HepG2 (cell line): Measurements from ENCODE around the gene PGAP3. TPM values are rescaled to one million over a fixed set of nuclear protein-coding genes. Genes with fewer than 3 reads are reported as not detected.

Experiments
- ATAC-seq: fragments of 200-7000 bp; cut with Tn5 transposase; 3 replicates; pipeline ENCODE4 v1.9.1; 2020; ENCODE audit warnings: mild to moderate bottlenecking, moderate library complexity
- BruUV-seq: library from RNA; stranded (reverse); fragments of 400-500 nt; replicated peaks from 2 replicates; lab custom pipeline; 2021; lab: Mats Ljungman, UMichigan
- CTCF ChIA-PET: fragments of 300-600 bp; formaldehyde crosslinking; extraction: SDS; loops from one replicate; lab custom pipeline; 2021; ENCODE audit warnings: low total read pairs, inconsistent platforms, low intra/inter-chr PET ratio; lab: Yijun Ruan, JAX
- POLR2A ChIA-PET: fragments of 350-600 bp; sonication (Branson Sonifier 250); formaldehyde crosslinking; loops from one replicate; lab custom pipeline; 2020; ENCODE audit warnings: antibody characterized with exemption, inconsistent platforms; lab: Yijun Ruan, JAX
- DNase-seq: peaks from one replicate; pipeline ENCODE4 v3.0.0-alpha.2; 2015; ENCODE audit warnings: low spot score
- FAIRE-seq: peaks from 3 replicates; lab custom pipeline; 2011; peaks lifted over from hg19 to GRCh38; lab: Jason Lieb, UNC
- H2AFZ ChIP-seq: one replicate; pipeline ENCODE4 v1.6.1; 2011; ENCODE audit warnings: low read length, inconsistent platforms
- H3K27ac ChIP-seq: fragments of 300-600 bp; 3 replicates; pipeline ENCODE4 v1.8.0; 2011; ENCODE audit warnings: mixed run types, mild to moderate bottlenecking, mixed read lengths, low read length, inconsistent platforms; ENCODE audit not compliant: insufficient read depth; ENCODE audit errors: extremely low read length
- H3K27me3 ChIP-seq, 2 experiments: fragments of 200-600 bp in 1 of 2; 2 replicates in 1 of 2; 3 replicates in 1 of 2; pipeline versions ENCODE4 v1.6.0 to v1.8.0; 2011; ENCODE audit warnings: low read length in 2 of 2, mild to moderate bottlenecking in 2 of 2, moderate library complexity in 2 of 2, inconsistent platforms in 1 of 2; ENCODE audit not compliant: insufficient read depth in 2 of 2, control insufficient read depth in 1 of 2
- H3K36me3 ChIP-seq, 2 experiments: fragments of 200-600 bp in 1 of 2; replicated peaks in 1 of 2; 2 replicates in 1 of 2; 3 replicates in 1 of 2; pipeline versions ENCODE4 v1.5.1 to v1.8.0; 2011; ENCODE audit warnings: low read length in 2 of 2, inconsistent platforms in 1 of 2; ENCODE audit not compliant: insufficient read depth in 2 of 2, control insufficient read depth in 1 of 2
- H3K4me1 ChIP-seq: 2 replicates; pipeline ENCODE4 v1.5.1; 2012; ENCODE audit warnings: low read length, inconsistent platforms; ENCODE audit not compliant: insufficient read depth
- H3K4me2 ChIP-seq: 2 replicates; pipeline ENCODE4 v1.6.0; 2011; ENCODE audit warnings: low read depth, low read length, inconsistent platforms
- H3K4me3 ChIP-seq, 3 experiments: fragments of 200-600 bp in 1 of 3; sonication (generic), shearing (Covaris generic) in 1 of 3; replicated peaks in 1 of 3; 2 replicates each; pipeline ENCODE4 v1.5.1; 2011 to 2016; ENCODE audit warnings: low read length in 3 of 3, inconsistent platforms in 2 of 3, low read depth in 2 of 3, mild to moderate bottlenecking in 2 of 3, control low read depth in 1 of 3, mixed read lengths in 1 of 3; ENCODE audit not compliant: insufficient read depth in 1 of 3
- H3K79me2 ChIP-seq: one replicate; pipeline ENCODE4 v1.6.1; 2011; ENCODE audit warnings: low read length, inconsistent platforms; ENCODE audit not compliant: insufficient read depth
- H3K9ac ChIP-seq: 2 replicates; pipeline ENCODE4 v1.6.0; 2011; ENCODE audit warnings: mild to moderate bottlenecking, low read depth, low read length, inconsistent platforms; ENCODE audit not compliant: insufficient read depth
- H3K9me3 ChIP-seq: 2 replicates; pipeline ENCODE4 v1.5.1; 2012; ENCODE audit warnings: mild to moderate bottlenecking, low read length
- H4K20me1 ChIP-seq: 2 replicates; pipeline ENCODE4 v1.6.0; 2011; ENCODE audit warnings: inconsistent platforms, mild to moderate bottlenecking, low read length, moderate library complexity; ENCODE audit not compliant: insufficient read depth
- ARID2 ChIP-seq: sonication (generic); formaldehyde crosslinking; IDR thresholded peaks from 2 replicates; pipeline ENCODE4 v1.8.1; 2022; ENCODE audit warnings: mild to moderate bottlenecking, missing genetic modification reagents, borderline replicate concordance
- ATF6 ChIP-seq: sonication (generic); formaldehyde crosslinking; conservative IDR thresholded peaks from 2 replicates; pipeline ENCODE4 v1.4.0; 2020; ENCODE audit warnings: missing genetic modification reagents
- BORCS8-MEF2B ChIP-seq: sonication (generic); formaldehyde crosslinking; IDR thresholded peaks from 2 replicates; pipeline ENCODE4 v1.8.0; 2022; ENCODE audit warnings: mild to moderate bottlenecking, missing genetic modification reagents
- EZH2 ChIP-seq: conservative IDR thresholded peaks from 2 replicates; pipeline ENCODE4 v1.6.1; 2012; ENCODE audit warnings: mild to moderate bottlenecking, low read depth, low read length, moderate library complexity
- ISL2 ChIP-seq: sonication (generic); formaldehyde crosslinking; IDR thresholded peaks from 2 replicates; pipeline ENCODE4 v1.5.0; 2020; ENCODE audit warnings: missing genetic modification reagents
- SMC3 ChIP-seq: IDR thresholded peaks from 2 replicates; pipeline ENCODE4 v1.6.1; 2011; ENCODE audit warnings: low read length, improper control_type of control experiment
- WGBS: methylation state at CpG from one replicate; pipeline ENCODE4 v1.1.6; 2017; ENCODE audit warnings: low lambda C conversion rate; 5-methylcytosine and 5-hydroxymethylcytosine counted together
- in situ Hi-C: cut with HindIII; loops from 2 replicates; pipeline ENCODE4 v1.10.0; 2017; ENCODE audit warnings: low pct_unique_long_range_greater_than_20kb; ENCODE audit not compliant: extremely low pct_ligation_motif_present
- intact Hi-C: fragments of 100-400 bp; cut with micrococcal nuclease; formaldehyde crosslinking; loops from one replicate; pipeline ENCODE4 v1.10.0; 2022; ENCODE audit not compliant: unreplicated experiment
- polyA plus RNA-seq, 8 experiments: library from polyadenylated mRNA; depleted of rRNA in 3 of 8; stranded (reverse) in 7 of 8; unstranded in 1 of 8; fragments of >200 nt; fragmentation: Illumina TruSeq in 4 of 8; extraction: Trizol in 4 of 8; gene quantifications; 2 replicates each; pipeline versions ENCODE4 v1.2.1 to v1.2.3, GENCODE V29; 2011 to 2016; ENCODE audit warnings: low read depth in 4 of 8, missing spikeins in 1 of 8, mixed read lengths in 1 of 8; ENCODE audit not compliant: insufficient read depth in 1 of 8
- total RNA-seq, 5 experiments: library from RNA; depleted of rRNA; stranded (reverse); fragments of >200 nt; fragmentation: Illumina TruSeq; extraction: Trizol; gene quantifications; 2 replicates each; pipeline ENCODE4 v1.2.3, GENCODE V29; 2016; ENCODE audit warnings: low read depth in 1 of 5
- TF ChIP-seq, protein P1 (sequence below): sonication (generic); formaldehyde crosslinking; IDR thresholded peaks from 2 replicates; pipeline ENCODE4 v1.4.0; 2020; ENCODE audit warnings: missing genetic modification reagents
- TF ChIP-seq, protein P2 (sequence below), 2 experiments: fragments of 450-650 bp in 1 of 2; sonication (generic) in 1 of 2; formaldehyde crosslinking in 1 of 2; IDR thresholded peaks; 2 replicates each; pipeline versions ENCODE4 v1.6.1 to v1.8.0; 2016 to 2022; ENCODE audit warnings: antibody characterized with exemption in 1 of 2, mild to moderate bottlenecking in 1 of 2, missing genetic modification reagents in 1 of 2
- TF ChIP-seq, protein P3 (sequence below): sonication (generic); formaldehyde crosslinking; IDR thresholded peaks from 2 replicates; pipeline ENCODE4 v1.4.0; 2020; ENCODE audit warnings: missing genetic modification reagents

Gene PGAP3
- total and polyA plus RNA-seq, 2 of the 13 experiments (the other 11 are each of a cell fraction or from before 2014, with no cell fraction given): 11.9 to 14.6 TPM

DNA sequence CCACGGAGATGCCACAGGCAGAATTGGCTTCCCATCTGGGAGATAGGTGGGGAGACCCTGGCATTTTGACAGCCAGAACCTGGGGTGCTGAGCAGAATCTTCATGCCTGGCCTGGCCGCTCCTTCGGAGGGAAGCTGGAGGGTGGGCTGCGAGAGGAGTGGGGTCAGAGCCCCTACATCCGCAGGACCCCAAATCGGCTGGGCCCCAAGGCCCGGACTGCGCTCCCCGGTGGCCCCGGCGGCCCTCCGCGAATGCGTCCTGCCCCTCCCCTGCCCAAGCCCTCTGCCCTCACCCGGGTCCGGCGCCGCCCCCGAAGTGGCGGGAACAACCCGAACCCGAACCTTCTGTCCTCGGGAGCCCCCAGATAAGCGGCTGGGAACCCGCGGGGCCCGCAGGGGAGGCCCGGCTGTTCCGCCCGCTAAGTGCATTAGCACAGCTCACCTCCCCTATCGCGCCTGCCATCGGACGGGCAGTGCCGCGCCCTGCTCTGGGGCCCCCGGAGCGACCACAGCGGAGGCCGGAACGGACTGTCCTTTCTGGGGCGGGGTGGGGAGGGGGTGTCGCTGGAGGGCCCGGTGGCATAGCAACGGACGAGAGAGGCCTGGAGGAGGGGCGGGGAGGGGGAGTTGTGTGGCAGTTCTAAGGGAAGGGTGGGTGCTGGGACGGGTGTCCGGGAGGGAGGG is 20.5 kb downstream of the PGAP3 start:
- POLR2A ChIA-PET: interaction anchor here (1.4 to 4.1 kb wide), 6 partner anchors 8 to 63 kb away, joined by 4 to 25 read pairs (median 7); partner anchors contain the start of gene MIEN1
- peaks cover 75% of the 10 kb centered on the region for H3K4me1 ChIP-seq
- 15% methylated on average over 17 of the region's 49 CpGs for WGBS
- no peak for DNase-seq
- in situ Hi-C loops: no loop called here
- peak; percentile 14 for ATAC-seq
- H3K79me2 ChIP-seq: no peaks in the 10 kb centered on the region
- BruUV-seq: no TSS peak
- H3K36me3 ChIP-seq: no peaks in the 10 kb centered on the region; a peak in 1 of 5 replicates
- no peaks in the 10 kb centered on the region for H3K9me3 ChIP-seq
- CTCF ChIA-PET: interaction anchor here (1.0 to 8.5 kb wide), 5 partner anchors 14 to 87 kb away, joined by 3 to 136 read pairs (median 5); partner anchors contain the start of gene MIEN1
- intact Hi-C loops: no loop called here
- peaks cover 11 to 51% of the 10 kb centered on the region in 2 experiments for H3K27me3 ChIP-seq
- H3K4me2 ChIP-seq: peak overlapping the region; percentile 81
- H3K9ac ChIP-seq: no peak overlapping the region
- no peak overlapping the region for H2AFZ ChIP-seq
- H3K27ac ChIP-seq: no peak overlapping the region
- H3K4me3 ChIP-seq: peak overlapping the region; percentile 24 to 66 (median 46); a peak in 4 of 6 replicates
- no peaks in the 10 kb centered on the region for H4K20me1 ChIP-seq
- no peak for FAIRE-seq
- TF ChIP-seq, protein P1, sequence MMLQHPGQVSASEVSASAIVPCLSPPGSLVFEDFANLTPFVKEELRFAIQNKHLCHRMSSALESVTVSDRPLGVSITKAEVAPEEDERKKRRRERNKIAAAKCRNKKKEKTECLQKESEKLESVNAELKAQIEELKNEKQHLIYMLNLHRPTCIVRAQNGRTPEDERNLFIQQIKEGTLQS (CRISPR knock-in tag): no peak
- TF ChIP-seq ISL2 (CRISPR knock-in tag): no peak
- no peak for TF ChIP-seq ATF6 (CRISPR knock-in tag)
- no peak; the same call in 1 of the 2 replicates for TF ChIP-seq BORCS8-MEF2B (CRISPR knock-in tag)
- peak; percentile 90 for TF ChIP-seq EZH2
- TF ChIP-seq, protein P2, sequence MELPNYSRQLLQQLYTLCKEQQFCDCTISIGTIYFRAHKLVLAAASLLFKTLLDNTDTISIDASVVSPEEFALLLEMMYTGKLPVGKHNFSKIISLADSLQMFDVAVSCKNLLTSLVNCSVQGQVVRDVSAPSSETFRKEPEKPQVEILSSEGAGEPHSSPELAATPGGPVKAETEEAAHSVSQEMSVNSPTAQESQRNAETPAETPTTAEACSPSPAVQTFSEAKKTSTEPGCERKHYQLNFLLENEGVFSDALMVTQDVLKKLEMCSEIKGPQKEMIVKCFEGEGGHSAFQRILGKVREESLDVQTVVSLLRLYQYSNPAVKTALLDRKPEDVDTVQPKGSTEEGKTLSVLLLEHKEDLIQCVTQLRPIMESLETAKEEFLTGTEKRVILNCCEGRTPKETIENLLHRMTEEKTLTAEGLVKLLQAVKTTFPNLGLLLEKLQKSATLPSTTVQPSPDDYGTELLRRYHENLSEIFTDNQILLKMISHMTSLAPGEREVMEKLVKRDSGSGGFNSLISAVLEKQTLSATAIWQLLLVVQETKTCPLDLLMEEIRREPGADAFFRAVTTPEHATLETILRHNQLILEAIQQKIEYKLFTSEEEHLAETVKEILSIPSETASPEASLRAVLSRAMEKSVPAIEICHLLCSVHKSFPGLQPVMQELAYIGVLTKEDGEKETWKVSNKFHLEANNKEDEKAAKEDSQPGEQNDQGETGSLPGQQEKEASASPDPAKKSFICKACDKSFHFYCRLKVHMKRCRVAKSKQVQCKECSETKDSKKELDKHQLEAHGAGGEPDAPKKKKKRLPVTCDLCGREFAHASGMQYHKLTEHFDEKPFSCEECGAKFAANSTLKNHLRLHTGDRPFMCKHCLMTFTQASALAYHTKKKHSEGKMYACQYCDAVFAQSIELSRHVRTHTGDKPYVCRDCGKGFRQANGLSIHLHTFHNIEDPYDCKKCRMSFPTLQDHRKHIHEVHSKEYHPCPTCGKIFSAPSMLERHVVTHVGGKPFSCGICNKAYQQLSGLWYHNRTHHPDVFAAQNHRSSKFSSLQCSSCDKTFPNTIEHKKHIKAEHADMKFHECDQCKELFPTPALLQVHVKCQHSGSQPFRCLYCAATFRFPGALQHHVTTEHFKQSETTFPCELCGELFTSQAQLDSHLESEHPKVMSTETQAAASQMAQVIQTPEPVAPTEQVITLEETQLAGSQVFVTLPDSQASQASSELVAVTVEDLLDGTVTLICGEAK (IDR thresholded peaks at IDR 0.05): no peak
- TF ChIP-seq, protein P2 (CRISPR knock-in tag; IDR thresholded peaks at IDR 0.05): no peak
- TF ChIP-seq, protein P3, sequence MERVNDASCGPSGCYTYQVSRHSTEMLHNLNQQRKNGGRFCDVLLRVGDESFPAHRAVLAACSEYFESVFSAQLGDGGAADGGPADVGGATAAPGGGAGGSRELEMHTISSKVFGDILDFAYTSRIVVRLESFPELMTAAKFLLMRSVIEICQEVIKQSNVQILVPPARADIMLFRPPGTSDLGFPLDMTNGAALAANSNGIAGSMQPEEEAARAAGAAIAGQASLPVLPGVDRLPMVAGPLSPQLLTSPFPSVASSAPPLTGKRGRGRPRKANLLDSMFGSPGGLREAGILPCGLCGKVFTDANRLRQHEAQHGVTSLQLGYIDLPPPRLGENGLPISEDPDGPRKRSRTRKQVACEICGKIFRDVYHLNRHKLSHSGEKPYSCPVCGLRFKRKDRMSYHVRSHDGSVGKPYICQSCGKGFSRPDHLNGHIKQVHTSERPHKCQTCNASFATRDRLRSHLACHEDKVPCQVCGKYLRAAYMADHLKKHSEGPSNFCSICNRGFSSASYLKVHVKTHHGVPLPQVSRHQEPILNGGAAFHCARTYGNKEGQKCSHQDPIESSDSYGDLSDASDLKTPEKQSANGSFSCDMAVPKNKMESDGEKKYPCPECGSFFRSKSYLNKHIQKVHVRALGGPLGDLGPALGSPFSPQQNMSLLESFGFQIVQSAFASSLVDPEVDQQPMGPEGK: 0 out of 2 replicates have a peak, but pooled peaks have one; percentile 28
- no peak for TF ChIP-seq ARID2 (CRISPR knock-in tag)
- TF ChIP-seq SMC3: no peak
